Hippocampal formation (tissue), 2 donors: ENCODE results near the gene KCNJ1.

ENCODE experiments used
- DNase-seq, 2 donors: peaks; one replicate each; lab custom pipeline; 2025; lab: John Stamatoyannopoulos, UW

Gene KCNJ1

GRCh38 chr11:128882451-128882850 lies 15.4 kb upstream of the KCNJ1 start:
- DNase-seq = no peak

GRCh38 chr11:128881221-128881620 lies 14.1 kb upstream of the KCNJ1 start:
- no peak for DNase-seq

DNA sequence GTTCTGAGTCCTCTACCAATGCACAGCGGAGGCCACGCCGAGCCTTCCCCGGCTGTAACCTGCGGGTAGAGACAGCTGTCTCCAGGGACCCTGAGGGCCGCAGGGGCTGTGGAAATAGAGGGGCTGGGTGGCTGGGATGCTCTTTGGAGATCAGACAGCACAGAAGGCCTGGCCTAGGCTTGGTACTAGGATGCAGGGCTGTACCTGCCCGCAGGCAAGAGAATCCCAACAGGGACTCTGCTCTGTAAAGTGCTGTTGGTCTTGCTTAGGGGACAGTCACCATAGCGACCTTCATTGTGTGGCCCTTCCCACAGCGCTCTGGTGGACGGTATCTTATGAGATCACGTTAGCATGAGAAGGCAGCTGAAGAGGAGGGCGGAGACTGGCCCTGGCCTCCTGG lies 12.7 kb upstream of the KCNJ1 start:
- no peak for DNase-seq

- no peak for DNase-seq
These were observed 11.4 kb upstream of the KCNJ1 start for GRCh38 chr11:128878455-128878854.

DNA sequence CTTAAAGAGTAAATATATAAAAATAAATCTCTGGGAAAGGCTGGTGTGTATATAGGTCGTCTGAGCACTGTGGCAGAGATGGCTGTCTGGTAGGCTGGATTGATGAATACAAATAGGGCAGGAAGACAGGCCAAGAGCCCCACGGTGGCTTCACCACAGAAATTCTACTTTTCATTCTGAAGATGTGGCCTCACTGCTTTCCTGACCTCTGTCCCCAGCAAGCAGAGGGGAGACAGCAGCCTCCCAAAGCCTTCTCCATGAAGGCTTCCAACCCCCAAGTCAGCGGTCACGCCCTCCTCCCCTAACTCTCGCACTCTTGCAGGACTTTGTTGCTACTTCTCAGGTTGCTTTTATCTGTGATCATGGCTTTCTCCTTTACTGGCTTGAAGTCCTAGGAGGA lies 10.6 kb upstream of the KCNJ1 start:
- no peak for DNase-seq

- DNase-seq = no peak
These were observed 9.1 kb upstream of the KCNJ1 start for GRCh38 chr11:128876133-128876650.

GRCh38 chr11:128874427-128874826 lies 7.3 kb upstream of the KCNJ1 start:
- no peak for DNase-seq

DNA sequence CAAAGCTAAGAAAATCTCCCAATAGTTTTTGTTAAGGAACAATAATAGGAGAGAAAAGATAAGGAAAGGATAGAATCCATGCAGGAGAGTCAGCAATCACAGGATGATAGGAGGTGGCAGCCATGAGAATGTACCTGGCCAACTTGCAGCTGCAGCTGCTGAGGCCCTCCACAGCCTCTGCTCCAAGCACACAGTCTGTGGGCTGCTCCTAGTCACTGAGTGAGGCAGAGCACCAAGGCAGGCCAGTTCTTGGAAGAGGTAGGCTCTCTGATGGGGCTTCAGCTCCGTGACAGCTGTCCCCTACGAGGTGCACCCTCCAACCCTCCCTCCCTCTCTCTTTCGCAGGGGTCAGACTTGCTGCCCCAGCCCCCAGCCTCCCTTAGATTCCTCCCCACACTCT lies 5.5 kb upstream of the KCNJ1 start:
- DNase-seq = no peak

- no peak for DNase-seq
These were observed 5.0 kb upstream of the KCNJ1 start for GRCh38 chr11:128872094-128872493.

GRCh38 chr11:128871168-128871610 lies 4.1 kb upstream of the KCNJ1 start:
- DNase-seq = no peak

DNA sequence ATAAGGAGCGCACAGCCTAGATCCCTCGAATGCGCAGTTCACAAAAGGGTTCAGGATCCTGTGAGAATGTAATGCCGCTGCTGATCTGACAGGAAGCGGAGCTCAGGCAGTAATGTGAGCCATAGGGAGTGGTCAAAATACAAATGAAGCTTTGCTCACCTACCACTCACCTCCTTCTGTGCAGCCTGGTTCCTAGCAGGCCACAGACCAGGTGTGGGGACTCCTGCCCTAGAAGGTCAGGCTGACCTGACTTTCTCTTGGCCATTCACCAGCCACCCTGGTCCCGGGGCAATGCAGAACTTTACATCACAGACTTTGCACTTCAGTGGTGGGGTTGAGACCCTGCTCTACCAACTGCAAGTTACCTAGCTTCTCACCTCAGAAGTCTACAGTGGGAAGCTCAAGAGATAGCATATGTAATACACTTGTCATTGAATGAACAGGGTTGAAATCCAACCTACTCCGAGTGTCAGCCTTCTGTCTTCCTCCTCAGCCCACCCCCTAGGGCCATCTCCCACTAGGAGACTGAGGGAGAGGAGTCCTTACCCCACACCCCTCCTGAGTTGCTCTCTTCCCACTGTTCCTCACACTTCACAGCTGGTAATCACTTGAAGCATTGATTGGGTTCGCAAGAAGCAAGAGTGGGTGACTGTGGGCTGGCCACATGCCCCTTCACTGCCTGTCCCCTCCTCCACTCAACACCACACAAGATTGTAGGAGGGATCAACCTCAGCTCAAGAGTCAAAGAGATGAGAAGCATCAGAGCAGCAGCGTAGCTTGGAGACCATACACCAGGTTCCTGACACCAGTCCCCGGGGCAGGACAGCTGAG lies 2.0 kb upstream of the KCNJ1 start:
- DNase-seq = no peak

- DNase-seq = no peak
These were observed 1.6 kb downstream of the KCNJ1 start for GRCh38 chr11:128865490-128865889.

GRCh38 chr11:128862908-128863660 lies 4.0 kb downstream of the KCNJ1 start:
- DNase-seq = no peak

- DNase-seq = no peak
These were observed 4.7 kb downstream of the KCNJ1 start for GRCh38 chr11:128862406-128862805.

GRCh38 chr11:128860571-128861361 lies 6.3 kb downstream of the KCNJ1 start:
- DNase-seq = no peak

- DNase-seq = peak; percentile 4 to 16
These were observed 7.3 kb downstream of the KCNJ1 start for GRCh38 chr11:128859563-128860441.

GRCh38 chr11:128857341-128857740 lies 9.8 kb downstream of the KCNJ1 start:
- DNase-seq = no peak

- no peak for DNase-seq
These were observed 10.9 kb downstream of the KCNJ1 start for GRCh38 chr11:128856241-128856640.

DNA sequence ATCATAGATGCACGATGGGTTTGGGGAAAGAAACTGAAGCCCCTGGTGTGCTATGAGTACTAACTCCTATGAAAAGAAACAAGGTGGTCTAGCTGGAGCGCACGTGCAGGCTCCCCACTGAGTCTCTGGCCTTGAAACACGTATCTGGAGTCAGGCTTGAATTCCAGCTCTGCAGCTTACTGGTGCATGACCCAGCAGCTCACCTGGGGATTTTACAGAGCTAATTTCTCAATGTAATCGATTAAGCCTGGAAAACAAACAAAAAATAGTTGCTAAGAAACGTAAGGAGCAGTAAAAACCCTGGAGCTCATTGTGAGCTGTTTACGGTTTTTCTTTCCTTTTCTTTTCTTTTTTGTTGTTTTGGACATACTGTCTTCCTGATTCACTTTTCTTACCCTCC lies 12.3 kb downstream of the KCNJ1 start:
- DNase-seq = no peak

DNA sequence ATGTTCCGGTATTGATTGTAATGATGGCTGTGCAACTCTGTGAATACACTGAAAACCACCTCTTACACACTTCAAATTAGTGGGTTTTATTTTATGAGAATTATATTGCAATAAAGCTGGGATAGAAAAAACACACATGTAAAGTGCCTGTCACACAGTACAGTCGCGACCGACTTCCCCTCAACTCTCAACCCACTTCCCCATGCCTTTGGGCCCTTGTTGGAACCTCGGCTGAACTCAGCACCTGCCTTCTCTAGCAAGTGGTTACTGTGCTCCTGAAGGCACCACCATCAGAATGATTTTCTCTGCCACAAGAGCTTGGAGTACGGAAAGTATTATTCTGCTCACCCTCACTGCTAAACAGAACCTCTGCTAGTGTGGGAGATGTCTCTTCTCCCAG lies 13.5 kb downstream of the KCNJ1 start:
- no peak for DNase-seq

GRCh38 chr11:128852327-128853023 lies 14.6 kb downstream of the KCNJ1 start:
- DNase-seq = no peak
